GM23338 (cell line): ENCODE measurements around the gene GRIN1. TPM values are rescaled to one million over a fixed set of nuclear protein-coding genes. Genes with fewer than 3 reads are reported as not detected.

Experiments
- ATAC-seq: fragments of 200-7000 bp; cut with Tn5 transposase; 3 replicates; pipeline ENCODE4 v1.9.1; 2020
- DNase-seq: peaks from one replicate; pipeline ENCODE4 v3.0.0-alpha.2; 2015; ENCODE audit warnings: low spot score
- H2AFZ ChIP-seq: fragments of 200-600 bp; sonication (generic); 2 replicates; pipeline ENCODE4 v1.8.0; 2016; ENCODE audit warnings: antibody characterized with exemption, mild to moderate bottlenecking, moderate library complexity
- H3F3A ChIP-seq: fragments of 200-600 bp; sonication (generic); replicated peaks from 2 replicates; pipeline ENCODE4 v1.8.0; 2017; ENCODE audit warnings: antibody characterized with exemption, mixed run types, low read depth
- H3K27ac ChIP-seq: fragments of 200-600 bp; sonication (generic); 2 replicates; pipeline ENCODE4 v1.6.1; 2016; ENCODE audit warnings: low read depth
- H3K27me3 ChIP-seq: fragments of 200-600 bp; sonication (generic); 2 replicates; pipeline ENCODE4 v1.8.0; 2016; ENCODE audit warnings: mild to moderate bottlenecking, mixed run types, moderate library complexity; ENCODE audit not compliant: insufficient read depth
- H3K36me3 ChIP-seq: fragments of 200-600 bp; sonication (generic); 2 replicates; pipeline ENCODE4 v1.8.0; 2016; ENCODE audit warnings: mild to moderate bottlenecking; ENCODE audit not compliant: insufficient read depth
- H3K4me1 ChIP-seq: fragments of 200-600 bp; sonication (generic); 2 replicates; pipeline ENCODE4 v1.8.0; 2016; ENCODE audit warnings: mild to moderate bottlenecking, moderate library complexity; ENCODE audit not compliant: insufficient read depth
- H3K4me2 ChIP-seq: fragments of 200-600 bp; sonication (generic); 2 replicates; pipeline ENCODE4 v1.7.1; 2017; ENCODE audit warnings: mixed run types
- H3K4me3 ChIP-seq: fragments of 200-600 bp; sonication (generic); 2 replicates; pipeline ENCODE4 v1.6.1; 2016; ENCODE audit warnings: mixed run types
- H3K79me2 ChIP-seq: fragments of 200-600 bp; sonication (generic); replicated peaks from 2 replicates; pipeline ENCODE4 v1.8.0; 2017; ENCODE audit warnings: mild to moderate bottlenecking; ENCODE audit not compliant: insufficient read depth
- H3K9me2 ChIP-seq: fragments of 200-600 bp; sonication (generic); 2 replicates; pipeline ENCODE4 v1.8.0; 2017; ENCODE audit not compliant: insufficient read depth
- H4K20me1 ChIP-seq: fragments of 200-600 bp; sonication (generic); replicated peaks from 2 replicates; pipeline ENCODE4 v1.8.0; 2017; ENCODE audit warnings: mild to moderate bottlenecking; ENCODE audit not compliant: insufficient read depth
- H3K27ac Mint-ChIP-seq: 2 replicates; pipeline ENCODE4 v1.8.0; 2020; ENCODE audit warnings: inconsistent platforms, mild to moderate bottlenecking, moderate library complexity, mixed read lengths
- H3K27me3 Mint-ChIP-seq: 3 replicates; pipeline ENCODE4 v1.8.0; 2022; ENCODE audit warnings: low read depth, mild to moderate bottlenecking, moderate library complexity, mixed read lengths, inconsistent platforms; ENCODE audit not compliant: insufficient read depth, poor library complexity
- H3K36me3 Mint-ChIP-seq: 3 replicates; pipeline ENCODE4 v1.8.0; 2021; ENCODE audit warnings: low read depth, mild to moderate bottlenecking, inconsistent platforms, moderate library complexity, mixed read lengths
- H3K4me1 Mint-ChIP-seq: 3 replicates; pipeline ENCODE4 v1.8.0; 2020; ENCODE audit warnings: mild to moderate bottlenecking, inconsistent platforms, mixed read lengths
- H3K4me3 Mint-ChIP-seq: 3 replicates; pipeline ENCODE4 v1.8.0; 2021; ENCODE audit warnings: moderate library complexity, mild to moderate bottlenecking, inconsistent platforms, mixed read lengths
- H3K9me3 Mint-ChIP-seq: 3 replicates; pipeline ENCODE4 v1.8.0; 2020; ENCODE audit warnings: moderate library complexity, mild to moderate bottlenecking, inconsistent platforms, mixed read lengths
- CREB1 ChIP-seq: fragments of 250-450 bp; sonication (Bioruptor Pico); IDR thresholded peaks from 2 replicates; pipeline ENCODE4 v1.5.0; 2020; ENCODE audit warnings: low read depth, mild to moderate bottlenecking, moderate library complexity
- CTCF ChIP-seq, 2 experiments: fragments of 200-600 bp in 1 of 2; sonication (generic) in 1 of 2; conservative IDR thresholded peaks; 2 replicates each; pipeline versions ENCODE4 v1.5.1 to v1.6.1; 2016 to 2017; ENCODE audit warnings: antibody characterized with exemption in 2 of 2, low read depth in 2 of 2, mild to moderate bottlenecking in 2 of 2, moderate library complexity in 1 of 2
- EZH2 ChIP-seq: fragments of 200-600 bp; sonication (generic); IDR thresholded peaks from one replicate; pipeline ENCODE4 v1.8.0; 2017; ENCODE audit warnings: antibody characterized with exemption, mild to moderate bottlenecking, low read depth; ENCODE audit not compliant: unreplicated experiment
- EZH2phosphoT487 ChIP-seq: fragments of 200-600 bp; sonication (generic); IDR thresholded peaks from one replicate; pipeline ENCODE4 v1.8.1; 2018; ENCODE audit warnings: antibody characterized with exemption; ENCODE audit not compliant: unreplicated experiment
- JUNB ChIP-seq: IDR thresholded peaks from one replicate; pipeline ENCODE4 v1.6.1; 2016; ENCODE audit warnings: antibody characterized with exemption; ENCODE audit not compliant: unreplicated experiment
- NANOG ChIP-seq: IDR thresholded peaks from 2 replicates; pipeline ENCODE4 v1.6.1; 2016; ENCODE audit warnings: antibody characterized with exemption, borderline replicate concordance
- POLR2AphosphoS5 ChIP-seq: IDR thresholded peaks from 2 replicates; pipeline ENCODE4 v1.6.1; 2016; ENCODE audit warnings: antibody characterized with exemption, low read depth
- REST ChIP-seq: IDR thresholded peaks from one replicate; pipeline ENCODE4 v1.6.1; 2018; ENCODE audit warnings: antibody characterized with exemption; ENCODE audit not compliant: unreplicated experiment
- STAT1 ChIP-seq: IDR thresholded peaks from one replicate; pipeline ENCODE4 v1.6.1; 2016; ENCODE audit warnings: antibody characterized with exemption; ENCODE audit not compliant: unreplicated experiment
- ZNF114 ChIP-seq: fragments of 250-450 bp; sonication (Bioruptor Pico); IDR thresholded peaks from 2 replicates; pipeline ENCODE4 v1.5.0; 2020; ENCODE audit warnings: mild to moderate bottlenecking, moderate library complexity
- ZNF331 ChIP-seq: fragments of 250-450 bp; sonication (Bioruptor Pico); IDR thresholded peaks from 2 replicates; pipeline ENCODE4 v1.5.0; 2020; ENCODE audit warnings: low read depth, mild to moderate bottlenecking, moderate library complexity
- polyA plus RNA-seq: library from polyadenylated mRNA; unstranded; fragments of >200 nt; fragmentation: Nextera tagmentation; extraction: Ambion mirVana; gene quantifications from 2 replicates; pipeline ENCODE4 v1.2.1, GENCODE V29; 2016
- total RNA-seq: library from RNA; depleted of rRNA; stranded (reverse); fragments of >200 nt; shearing (Covaris generic); gene quantifications from 2 replicates; pipeline ENCODE4 v1.2.3, GENCODE V29; 2014
- TF ChIP-seq, protein P1 (sequence below): fragments of 250-450 bp; sonication (Bioruptor Pico); IDR thresholded peaks from 2 replicates; pipeline ENCODE4 v1.5.0; 2020; ENCODE audit warnings: mild to moderate bottlenecking, moderate library complexity
- TF ChIP-seq, protein P2 (sequence below): IDR thresholded peaks from 2 replicates; pipeline ENCODE4 v1.6.1; 2016; ENCODE audit warnings: antibody characterized with exemption

Gene GRIN1
- total and polyA plus RNA-seq, 2 experiments from 2014 or later = 2.7 to 5.5 TPM

DNA sequence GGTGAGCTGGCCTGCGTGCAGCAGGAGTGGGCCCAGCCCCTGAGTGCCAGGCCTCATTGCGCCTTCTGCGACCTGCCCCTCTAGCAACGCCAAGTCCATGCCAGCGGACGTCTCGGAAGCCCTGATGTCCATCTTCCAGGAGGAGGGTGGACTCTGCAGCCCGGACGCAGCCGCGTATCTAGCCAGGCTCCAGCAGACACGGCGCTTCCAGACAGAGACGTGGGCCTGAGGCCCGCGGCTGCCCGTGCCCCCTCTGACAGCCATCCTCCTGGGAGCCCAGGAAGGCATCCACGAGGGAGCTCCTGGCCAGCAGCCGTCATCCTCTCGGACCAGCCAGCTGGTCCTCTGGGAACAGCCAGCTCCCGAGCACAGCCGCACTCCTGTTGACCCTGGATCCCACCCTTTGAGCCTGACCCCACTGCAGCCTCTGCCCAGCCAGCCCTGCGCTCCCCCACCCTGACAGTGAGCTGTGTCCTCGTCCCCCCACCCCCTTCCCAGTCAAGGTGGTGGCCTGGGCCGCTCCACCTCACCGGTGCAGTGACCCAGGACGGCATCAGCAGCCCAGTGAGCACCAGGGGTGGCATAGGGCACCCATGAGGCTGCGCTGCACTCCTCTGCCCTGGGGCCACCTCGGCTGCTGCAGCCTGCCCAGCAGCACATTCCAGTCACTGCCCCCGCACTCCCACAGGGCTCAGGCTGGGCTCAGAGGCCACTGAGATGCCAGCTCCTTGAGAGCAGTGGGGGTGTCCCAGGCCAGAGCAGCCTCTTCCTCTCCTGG lies 77.4 kb downstream of the GRIN1 start:
- Histone ChIP-seq H2AFZ (no peak overlapping the region), H4K20me1 (no peaks in the 10 kb centered on the region; the same call in 1 of the 2 replicates), H3K27ac (no peak overlapping the region), H3K9me2 (no peaks in the 10 kb centered on the region), H3K4me1 (0 out of 2 replicates have a peak, but pooled peaks cover 3% of the 10 kb centered on the region), H3K27me3 (no peaks in the 10 kb centered on the region), H3K4me3 (no peak overlapping the region), H3K4me2 (no peak overlapping the region), H3K36me3 (no peaks in the 10 kb centered on the region), H3K79me2 (no peaks in the 10 kb centered on the region), H3F3A (0 out of 2 replicates have a peak, but pooled peaks cover 3% of the 10 kb centered on the region)
- no peak for DNase-seq
- no peaks in the 10 kb centered on the region; the same call in 1 of the 3 replicates for H3K36me3 Mint-ChIP-seq
- no peak for ATAC-seq
- H3K4me3 Mint-ChIP-seq = no peak overlapping the region
- peaks cover 7% of the 10 kb centered on the region; the same call in 2 of the 3 replicates for H3K4me1 Mint-ChIP-seq
- H3K9me3 Mint-ChIP-seq = no peaks in the 10 kb centered on the region
- TF ChIP-seq ZNF331 (CRISPR knock-in tag) = no peak
- TF ChIP-seq JUNB = no peak
- TF ChIP-seq, protein P1, sequence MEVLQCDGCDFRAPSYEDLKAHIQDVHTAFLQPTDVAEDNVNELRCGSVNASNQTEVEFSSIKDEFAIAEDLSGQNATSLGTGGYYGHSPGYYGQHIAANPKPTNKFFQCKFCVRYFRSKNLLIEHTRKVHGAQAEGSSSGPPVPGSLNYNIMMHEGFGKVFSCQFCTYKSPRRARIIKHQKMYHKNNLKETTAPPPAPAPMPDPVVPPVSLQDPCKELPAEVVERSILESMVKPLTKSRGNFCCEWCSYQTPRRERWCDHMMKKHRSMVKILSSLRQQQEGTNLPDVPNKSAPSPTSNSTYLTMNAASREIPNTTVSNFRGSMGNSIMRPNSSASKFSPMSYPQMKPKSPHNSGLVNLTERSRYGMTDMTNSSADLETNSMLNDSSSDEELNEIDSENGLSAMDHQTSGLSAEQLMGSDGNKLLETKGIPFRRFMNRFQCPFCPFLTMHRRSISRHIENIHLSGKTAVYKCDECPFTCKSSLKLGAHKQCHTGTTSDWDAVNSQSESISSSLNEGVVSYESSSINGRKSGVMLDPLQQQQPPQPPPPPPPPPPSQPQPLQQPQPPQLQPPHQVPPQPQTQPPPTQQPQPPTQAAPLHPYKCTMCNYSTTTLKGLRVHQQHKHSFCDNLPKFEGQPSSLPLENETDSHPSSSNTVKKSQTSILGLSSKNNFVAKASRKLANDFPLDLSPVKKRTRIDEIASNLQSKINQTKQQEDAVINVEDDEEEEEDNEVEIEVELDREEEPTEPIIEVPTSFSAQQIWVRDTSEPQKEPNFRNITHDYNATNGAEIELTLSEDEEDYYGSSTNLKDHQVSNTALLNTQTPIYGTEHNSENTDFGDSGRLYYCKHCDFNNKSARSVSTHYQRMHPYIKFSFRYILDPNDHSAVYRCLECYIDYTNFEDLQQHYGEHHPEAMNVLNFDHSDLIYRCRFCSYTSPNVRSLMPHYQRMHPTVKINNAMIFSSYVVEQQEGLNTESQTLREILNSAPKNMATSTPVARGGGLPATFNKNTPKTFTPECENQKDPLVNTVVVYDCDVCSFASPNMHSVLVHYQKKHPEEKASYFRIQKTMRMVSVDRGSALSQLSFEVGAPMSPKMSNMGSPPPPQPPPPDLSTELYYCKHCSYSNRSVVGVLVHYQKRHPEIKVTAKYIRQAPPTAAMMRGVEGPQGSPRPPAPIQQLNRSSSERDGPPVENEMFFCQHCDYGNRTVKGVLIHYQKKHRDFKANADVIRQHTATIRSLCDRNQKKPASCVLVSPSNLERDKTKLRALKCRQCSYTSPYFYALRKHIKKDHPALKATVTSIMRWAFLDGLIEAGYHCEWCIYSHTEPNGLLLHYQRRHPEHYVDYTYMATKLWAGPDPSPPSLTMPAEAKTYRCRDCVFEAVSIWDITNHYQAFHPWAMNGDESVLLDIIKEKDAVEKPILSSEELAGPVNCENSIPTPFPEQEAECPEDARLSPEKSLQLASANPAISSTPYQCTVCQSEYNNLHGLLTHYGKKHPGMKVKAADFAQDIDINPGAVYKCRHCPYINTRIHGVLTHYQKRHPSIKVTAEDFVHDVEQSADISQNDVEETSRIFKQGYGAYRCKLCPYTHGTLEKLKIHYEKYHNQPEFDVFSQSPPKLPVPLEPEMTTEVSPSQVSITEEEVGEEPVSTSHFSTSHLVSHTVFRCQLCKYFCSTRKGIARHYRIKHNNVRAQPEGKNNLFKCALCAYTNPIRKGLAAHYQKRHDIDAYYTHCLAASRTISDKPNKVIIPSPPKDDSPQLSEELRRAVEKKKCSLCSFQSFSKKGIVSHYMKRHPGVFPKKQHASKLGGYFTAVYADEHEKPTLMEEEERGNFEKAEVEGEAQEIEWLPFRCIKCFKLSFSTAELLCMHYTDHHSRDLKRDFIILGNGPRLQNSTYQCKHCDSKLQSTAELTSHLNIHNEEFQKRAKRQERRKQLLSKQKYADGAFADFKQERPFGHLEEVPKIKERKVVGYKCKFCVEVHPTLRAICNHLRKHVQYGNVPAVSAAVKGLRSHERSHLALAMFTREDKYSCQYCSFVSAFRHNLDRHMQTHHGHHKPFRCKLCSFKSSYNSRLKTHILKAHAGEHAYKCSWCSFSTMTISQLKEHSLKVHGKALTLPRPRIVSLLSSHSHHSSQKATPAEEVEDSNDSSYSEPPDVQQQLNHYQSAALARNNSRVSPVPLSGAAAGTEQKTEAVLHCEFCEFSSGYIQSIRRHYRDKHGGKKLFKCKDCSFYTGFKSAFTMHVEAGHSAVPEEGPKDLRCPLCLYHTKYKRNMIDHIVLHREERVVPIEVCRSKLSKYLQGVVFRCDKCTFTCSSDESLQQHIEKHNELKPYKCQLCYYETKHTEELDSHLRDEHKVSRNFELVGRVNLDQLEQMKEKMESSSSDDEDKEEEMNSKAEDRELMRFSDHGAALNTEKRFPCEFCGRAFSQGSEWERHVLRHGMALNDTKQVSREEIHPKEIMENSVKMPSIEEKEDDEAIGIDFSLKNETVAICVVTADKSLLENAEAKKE (CRISPR knock-in tag) = no peak
- no peak for TF ChIP-seq CTCF (conservative IDR thresholded peaks at IDR 0.05; ENCODE audit: low read depth in 2 of 2)
- TF ChIP-seq ZNF114 (CRISPR knock-in tag) = no peak
- TF ChIP-seq, protein P2, sequence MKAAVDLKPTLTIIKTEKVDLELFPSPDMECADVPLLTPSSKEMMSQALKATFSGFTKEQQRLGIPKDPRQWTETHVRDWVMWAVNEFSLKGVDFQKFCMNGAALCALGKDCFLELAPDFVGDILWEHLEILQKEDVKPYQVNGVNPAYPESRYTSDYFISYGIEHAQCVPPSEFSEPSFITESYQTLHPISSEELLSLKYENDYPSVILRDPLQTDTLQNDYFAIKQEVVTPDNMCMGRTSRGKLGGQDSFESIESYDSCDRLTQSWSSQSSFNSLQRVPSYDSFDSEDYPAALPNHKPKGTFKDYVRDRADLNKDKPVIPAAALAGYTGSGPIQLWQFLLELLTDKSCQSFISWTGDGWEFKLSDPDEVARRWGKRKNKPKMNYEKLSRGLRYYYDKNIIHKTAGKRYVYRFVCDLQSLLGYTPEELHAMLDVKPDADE = no peak
- no peak for TF ChIP-seq CREB1 (CRISPR knock-in tag)
- no peak for TF ChIP-seq REST
- TF ChIP-seq POLR2AphosphoS5 = no peak
- TF ChIP-seq NANOG = no peak
- no peak for TF ChIP-seq EZH2
- TF ChIP-seq STAT1 = no peak
- no peak for TF ChIP-seq EZH2phosphoT487
- no peak overlapping the region for H3K27ac Mint-ChIP-seq
- H3K27me3 Mint-ChIP-seq = no peaks in the 10 kb centered on the region
